HepG2 (cell line): ENCODE measurements around the gene ACADSB. TPM values are rescaled to one million over a fixed set of nuclear protein-coding genes. Genes with fewer than 3 reads are reported as not detected.

ENCODE experiments used
- ASH2L ChIP-seq: fragments of 300-600, 200-600 bp; sonication (generic); IDR thresholded peaks from 2 replicates; pipeline ENCODE4 v1.7.0; 2017; ENCODE audit warnings: low read depth, mild to moderate bottlenecking, moderate library complexity, mixed read lengths, low read length; ENCODE audit not compliant: insufficient read length
- BCL6 ChIP-seq: IDR thresholded peaks from 2 replicates; pipeline ENCODE4 v1.6.1; 2016; ENCODE audit warnings: missing genetic modification reagents, missing compliant biosample characterization
- CBX5 ChIP-seq: sonication (generic); formaldehyde crosslinking; IDR thresholded peaks from 2 replicates; pipeline ENCODE4 v1.4.0; 2020; ENCODE audit warnings: missing genetic modification reagents, borderline replicate concordance
- DPF2 ChIP-seq: sonication (generic); formaldehyde crosslinking; IDR thresholded peaks from 2 replicates; pipeline ENCODE4 v1.4.0; 2020; ENCODE audit warnings: mild to moderate bottlenecking, low read depth, missing genetic modification reagents, borderline replicate concordance
- EHMT2 ChIP-seq: fragments of 200-600 bp; sonication (generic); IDR thresholded peaks from 2 replicates; pipeline ENCODE4 v1.7.0; 2017; ENCODE audit warnings: antibody characterized with exemption, low read depth, low read length, borderline replicate concordance
- ERF ChIP-seq: IDR thresholded peaks from 2 replicates; pipeline ENCODE4 v1.6.1; 2018; ENCODE audit warnings: missing biosample characterization, missing genetic modification reagents
- GATAD1 ChIP-seq: IDR thresholded peaks from 2 replicates; pipeline ENCODE4 v1.6.1; 2016; ENCODE audit warnings: missing genetic modification reagents, missing compliant biosample characterization
- GATAD2A ChIP-seq: IDR thresholded peaks from 2 replicates; pipeline ENCODE4 v1.6.1; 2016
- HDAC1 ChIP-seq: sonication (generic); formaldehyde crosslinking; IDR thresholded peaks from 2 replicates; pipeline ENCODE4 v1.5.1; 2020; ENCODE audit warnings: mild to moderate bottlenecking, missing genetic modification reagents
- HHEX ChIP-seq: IDR thresholded peaks from 2 replicates; pipeline ENCODE4 v1.6.1; 2016; ENCODE audit warnings: control low read depth
- HOXA5 ChIP-seq: sonication (generic); formaldehyde crosslinking; IDR thresholded peaks from 2 replicates; pipeline ENCODE4 v1.4.0; 2020; ENCODE audit warnings: missing genetic modification reagents
- NCOA5 ChIP-seq: sonication (generic); formaldehyde crosslinking; IDR thresholded peaks from 2 replicates; pipeline ENCODE4 v1.4.0; 2020; ENCODE audit warnings: missing genetic modification reagents
- NCOR1 ChIP-seq: fragments of 200-600 bp; sonication (generic); IDR thresholded peaks from 2 replicates; pipeline ENCODE4 v1.7.0; 2017; ENCODE audit warnings: antibody characterized with exemption, low read length, borderline replicate concordance
- RELA ChIP-seq: sonication (generic); formaldehyde crosslinking; IDR thresholded peaks from 2 replicates; pipeline ENCODE4 v1.4.0; 2020; ENCODE audit warnings: missing genetic modification reagents
- SAP130 ChIP-seq: IDR thresholded peaks from 2 replicates; pipeline ENCODE4 v1.6.1; 2016; ENCODE audit warnings: low read depth
- SIX4 ChIP-seq: sonication (generic); formaldehyde crosslinking; IDR thresholded peaks from 2 replicates; pipeline ENCODE4 v1.4.0; 2020; ENCODE audit warnings: missing genetic modification reagents
- SOX13 ChIP-seq, 3 experiments: fragments of 450-650 bp in 1 of 3; sonication (generic) in 1 of 3; formaldehyde crosslinking in 1 of 3; IDR thresholded peaks in 2 of 3; conservative IDR thresholded peaks in 1 of 3; 2 replicates each; pipeline versions ENCODE4 v1.5.0 to v1.6.1; 2016 to 2020; ENCODE audit warnings: antibody characterized with exemption in 1 of 3, mild to moderate bottlenecking in 1 of 3, missing compliant biosample characterization in 1 of 3, missing genetic modification reagents in 1 of 3, moderate library complexity in 1 of 3
- SOX5 ChIP-seq: IDR thresholded peaks from 2 replicates; pipeline ENCODE4 v1.6.1; 2016; ENCODE audit warnings: borderline replicate concordance
- TBX3 ChIP-seq: fragments of 450-650 bp; IDR thresholded peaks from 2 replicates; pipeline ENCODE4 v1.6.1; 2017; ENCODE audit warnings: antibody characterized with exemption, mild to moderate bottlenecking, inconsistent platforms, borderline replicate concordance
- ZEB1 ChIP-seq: IDR thresholded peaks from 2 replicates; pipeline ENCODE4 v1.6.1; 2012; ENCODE audit warnings: mild to moderate bottlenecking, low read depth, inconsistent platforms; ENCODE audit not compliant: insufficient replicate concordance
- ZNF563 ChIP-seq: sonication (generic); formaldehyde crosslinking; IDR thresholded peaks from 2 replicates; pipeline ENCODE4 v1.8.0; 2022; ENCODE audit warnings: mild to moderate bottlenecking, moderate library complexity, missing genetic modification reagents
- ZNF629 ChIP-seq: sonication (generic); formaldehyde crosslinking; conservative IDR thresholded peaks from 2 replicates; pipeline ENCODE4 v1.5.0; 2020; ENCODE audit warnings: missing genetic modification reagents
- ZNF709 ChIP-seq: sonication (generic); formaldehyde crosslinking; IDR thresholded peaks from 2 replicates; pipeline ENCODE4 v1.5.0; 2020; ENCODE audit warnings: mild to moderate bottlenecking, missing genetic modification reagents
- polyA plus RNA-seq, 8 experiments: library from polyadenylated mRNA; depleted of rRNA in 3 of 8; stranded (reverse) in 7 of 8; unstranded in 1 of 8; fragments of >200 nt; fragmentation: Illumina TruSeq in 4 of 8; extraction: Trizol in 4 of 8; gene quantifications; 2 replicates each; pipeline versions ENCODE4 v1.2.1 to v1.2.3, GENCODE V29; 2011 to 2016; ENCODE audit warnings: low read depth in 4 of 8, missing spikeins in 1 of 8, mixed read lengths in 1 of 8; ENCODE audit not compliant: insufficient read depth in 1 of 8
- total RNA-seq, 5 experiments: library from RNA; depleted of rRNA; stranded (reverse); fragments of >200 nt; fragmentation: Illumina TruSeq; extraction: Trizol; gene quantifications; 2 replicates each; pipeline ENCODE4 v1.2.3, GENCODE V29; 2016; ENCODE audit warnings: low read depth in 1 of 5
- TF ChIP-seq, protein P1 (sequence below): IDR thresholded peaks from 2 replicates; pipeline ENCODE4 v1.6.1; 2018; ENCODE audit warnings: missing genetic modification reagents, mild to moderate bottlenecking, missing compliant biosample characterization
- TF ChIP-seq, protein P2 (sequence below): sonication (generic); formaldehyde crosslinking; IDR thresholded peaks from 2 replicates; pipeline ENCODE4 v1.5.0; 2020; ENCODE audit warnings: missing genetic modification reagents
- TF ChIP-seq, protein P3 (sequence below): IDR thresholded peaks from 2 replicates; pipeline ENCODE4 v1.6.1; 2016

Gene ACADSB
- total and polyA plus RNA-seq, 2 of the 13 experiments (the other 11 are each of a cell fraction or from before 2014, with no cell fraction given): 80.0 to 87.6 TPM

DNA sequence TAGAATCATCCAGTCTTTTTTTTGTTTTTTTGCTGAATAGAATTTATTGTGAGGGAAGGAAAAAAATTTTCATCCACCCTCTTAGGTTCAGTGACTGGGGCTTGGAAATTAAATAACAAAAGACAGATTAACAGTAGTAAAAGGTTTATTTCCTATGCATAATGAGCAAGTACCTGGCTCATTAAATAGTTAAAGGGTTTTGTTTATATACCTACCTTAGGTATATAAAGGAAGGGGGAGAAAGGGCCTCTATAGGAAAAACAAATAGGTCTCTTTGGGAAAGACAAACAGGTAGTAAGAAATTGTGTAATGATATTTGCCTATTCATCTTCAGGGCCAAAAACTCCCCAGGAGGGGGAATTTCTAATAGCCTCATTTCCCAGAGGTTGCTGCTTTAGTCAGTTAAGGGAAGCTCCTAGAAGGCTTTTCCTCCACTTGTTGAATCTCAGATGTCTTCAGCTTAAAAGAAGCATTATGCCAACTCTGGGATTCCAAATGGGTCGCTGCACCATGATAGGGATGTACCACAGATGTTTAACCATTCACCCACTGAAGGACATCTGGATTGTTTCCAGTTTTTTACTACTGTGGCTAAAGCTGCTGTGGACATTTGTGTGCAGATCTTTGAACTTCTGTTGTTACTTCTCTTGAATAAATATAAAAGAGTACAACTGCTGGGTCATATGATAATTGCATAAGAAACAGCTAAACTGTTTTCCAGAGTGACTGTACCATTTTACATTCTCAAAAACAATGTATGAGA lies 11.3 kb downstream of the ACADSB start (continued):
- TF ChIP-seq ASH2L (peak; percentile 95), DPF2 (CRISPR knock-in tag) (peak; percentile 69), SOX5 (CRISPR knock-in tag) (peak; percentile 56; the same call in 1 of the 2 replicates), ZEB1 (peak; percentile 90), HOXA5 (0 out of 2 replicates have a peak, but pooled peaks have one; percentile 9), SOX13 (IDR thresholded peaks at IDR 0.05) (no peak), SOX13 (CRISPR knock-in tag; conservative IDR thresholded peaks at IDR 0.05 in 1 of 2, IDR thresholded peaks at IDR 0.05 in 1 of 2) (peak in 1 of 2 experiments; percentile 44; a peak in 1 of 4 replicates), ZNF629 (CRISPR knock-in tag) (peak; percentile 36; the same call in 1 of the 2 replicates), ZNF563 (CRISPR knock-in tag) (no peak), RELA (CRISPR knock-in tag) (no peak), GATAD2A (CRISPR knock-in tag) (peak; percentile 71), GATAD1 (CRISPR knock-in tag) (0 out of 2 replicates have a peak, but pooled peaks have one; percentile 10), HHEX (0 out of 2 replicates have a peak, but pooled peaks have one; percentile 35), ERF (0 out of 2 replicates have a peak, but pooled peaks have one; percentile 18), NCOA5 (CRISPR knock-in tag) (no peak), NCOR1 (peak; percentile 87), HDAC1 (0 out of 2 replicates have a peak, but pooled peaks have one; percentile 13), CBX5 (no peak), SIX4 (CRISPR knock-in tag) (0 out of 2 replicates have a peak, but pooled peaks have one; percentile 24), TBX3 (peak; percentile 28; the same call in 1 of the 2 replicates), ZNF709 (CRISPR knock-in tag) (no peak), BCL6 (CRISPR knock-in tag) (peak; percentile 90), EHMT2 (peak; percentile 92; the same call in 1 of the 2 replicates), SAP130 (CRISPR knock-in tag) (peak; percentile 66)
- TF ChIP-seq, protein P1, sequence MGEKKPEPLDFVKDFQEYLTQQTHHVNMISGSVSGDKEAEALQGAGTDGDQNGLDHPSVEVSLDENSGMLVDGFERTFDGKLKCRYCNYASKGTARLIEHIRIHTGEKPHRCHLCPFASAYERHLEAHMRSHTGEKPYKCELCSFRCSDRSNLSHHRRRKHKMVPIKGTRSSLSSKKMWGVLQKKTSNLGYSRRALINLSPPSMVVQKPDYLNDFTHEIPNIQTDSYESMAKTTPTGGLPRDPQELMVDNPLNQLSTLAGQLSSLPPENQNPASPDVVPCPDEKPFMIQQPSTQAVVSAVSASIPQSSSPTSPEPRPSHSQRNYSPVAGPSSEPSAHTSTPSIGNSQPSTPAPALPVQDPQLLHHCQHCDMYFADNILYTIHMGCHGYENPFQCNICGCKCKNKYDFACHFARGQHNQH (CRISPR knock-in tag): peak; percentile 39; the same call in 1 of the 2 replicates
- TF ChIP-seq, protein P2, sequence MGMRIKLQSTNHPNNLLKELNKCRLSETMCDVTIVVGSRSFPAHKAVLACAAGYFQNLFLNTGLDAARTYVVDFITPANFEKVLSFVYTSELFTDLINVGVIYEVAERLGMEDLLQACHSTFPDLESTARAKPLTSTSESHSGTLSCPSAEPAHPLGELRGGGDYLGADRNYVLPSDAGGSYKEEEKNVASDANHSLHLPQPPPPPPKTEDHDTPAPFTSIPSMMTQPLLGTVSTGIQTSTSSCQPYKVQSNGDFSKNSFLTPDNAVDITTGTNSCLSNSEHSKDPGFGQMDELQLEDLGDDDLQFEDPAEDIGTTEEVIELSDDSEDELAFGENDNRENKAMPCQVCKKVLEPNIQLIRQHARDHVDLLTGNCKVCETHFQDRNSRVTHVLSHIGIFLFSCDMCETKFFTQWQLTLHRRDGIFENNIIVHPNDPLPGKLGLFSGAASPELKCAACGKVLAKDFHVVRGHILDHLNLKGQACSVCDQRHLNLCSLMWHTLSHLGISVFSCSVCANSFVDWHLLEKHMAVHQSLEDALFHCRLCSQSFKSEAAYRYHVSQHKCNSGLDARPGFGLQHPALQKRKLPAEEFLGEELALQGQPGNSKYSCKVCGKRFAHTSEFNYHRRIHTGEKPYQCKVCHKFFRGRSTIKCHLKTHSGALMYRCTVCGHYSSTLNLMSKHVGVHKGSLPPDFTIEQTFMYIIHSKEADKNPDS (CRISPR knock-in tag): no peak; the same call in 1 of the 2 replicates
- TF ChIP-seq, protein P3, sequence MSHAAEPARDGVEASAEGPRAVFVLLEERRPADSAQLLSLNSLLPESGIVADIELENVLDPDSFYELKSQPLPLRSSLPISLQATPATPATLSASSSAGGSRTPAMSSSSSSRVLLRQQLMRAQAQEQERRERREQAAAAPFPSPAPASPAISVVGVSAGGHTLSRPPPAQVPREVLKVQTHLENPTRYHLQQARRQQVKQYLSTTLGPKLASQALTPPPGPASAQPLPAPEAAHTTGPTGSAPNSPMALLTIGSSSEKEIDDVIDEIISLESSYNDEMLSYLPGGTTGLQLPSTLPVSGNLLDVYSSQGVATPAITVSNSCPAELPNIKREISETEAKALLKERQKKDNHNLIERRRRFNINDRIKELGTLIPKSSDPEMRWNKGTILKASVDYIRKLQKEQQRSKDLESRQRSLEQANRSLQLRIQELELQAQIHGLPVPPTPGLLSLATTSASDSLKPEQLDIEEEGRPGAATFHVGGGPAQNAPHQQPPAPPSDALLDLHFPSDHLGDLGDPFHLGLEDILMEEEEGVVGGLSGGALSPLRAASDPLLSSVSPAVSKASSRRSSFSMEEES (CRISPR knock-in tag): peak; percentile 97
